ENCODE results near the gene C7orf57. TPM values are rescaled to one million over a fixed set of nuclear protein-coding genes. Genes with fewer than 3 reads are reported as not detected.
A peak's percentile ranks its signal among the peaks of the same experiment; 100 is the strongest.

Gene C7orf57
- total and polyA plus RNA-seq, 2 donors (not counting 1 experiment from before 2014, with no cell fraction given) = not detected

- POLR2A ChIA-PET = no interaction called here
- no CpG with 5 or more reads among the region's 2 CpGs for WGBS (ENCODE audit: insufficient coverage)
- DNase-seq (no peak), ATAC-seq (ENCODE audit: low read depth) (no peak)
- no peak for TF ChIP-seq EZH2 (IDR thresholded peaks at IDR 0.05; ENCODE audit: borderline replicate concordance, insufficient read depth, low read depth, low read length, poor library complexity, severe bottlenecking)
- TF ChIP-seq, protein P1, sequence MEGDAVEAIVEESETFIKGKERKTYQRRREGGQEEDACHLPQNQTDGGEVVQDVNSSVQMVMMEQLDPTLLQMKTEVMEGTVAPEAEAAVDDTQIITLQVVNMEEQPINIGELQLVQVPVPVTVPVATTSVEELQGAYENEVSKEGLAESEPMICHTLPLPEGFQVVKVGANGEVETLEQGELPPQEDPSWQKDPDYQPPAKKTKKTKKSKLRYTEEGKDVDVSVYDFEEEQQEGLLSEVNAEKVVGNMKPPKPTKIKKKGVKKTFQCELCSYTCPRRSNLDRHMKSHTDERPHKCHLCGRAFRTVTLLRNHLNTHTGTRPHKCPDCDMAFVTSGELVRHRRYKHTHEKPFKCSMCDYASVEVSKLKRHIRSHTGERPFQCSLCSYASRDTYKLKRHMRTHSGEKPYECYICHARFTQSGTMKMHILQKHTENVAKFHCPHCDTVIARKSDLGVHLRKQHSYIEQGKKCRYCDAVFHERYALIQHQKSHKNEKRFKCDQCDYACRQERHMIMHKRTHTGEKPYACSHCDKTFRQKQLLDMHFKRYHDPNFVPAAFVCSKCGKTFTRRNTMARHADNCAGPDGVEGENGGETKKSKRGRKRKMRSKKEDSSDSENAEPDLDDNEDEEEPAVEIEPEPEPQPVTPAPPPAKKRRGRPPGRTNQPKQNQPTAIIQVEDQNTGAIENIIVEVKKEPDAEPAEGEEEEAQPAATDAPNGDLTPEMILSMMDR (IDR thresholded peaks at IDR 0.05) = no peak
- no peaks in the 10 kb centered on the region for H3K4me1 ChIP-seq (ENCODE audit: control insufficient read depth in 2 of 2, insufficient read depth in 2 of 2, low read length in 2 of 2)
- H3K4me1 Mint-ChIP-seq = peaks cover 20% of the 10 kb centered on the region
- no peaks in the 10 kb centered on the region for H3K36me3 ChIP-seq (replicated peaks in 1 of 2; ENCODE audit: control extremely low read depth in 1 of 2, control insufficient read depth in 1 of 2, extremely low read depth in 1 of 2, insufficient read depth in 2 of 2, low read length in 1 of 2)
- H2AFZ ChIP-seq (ENCODE audit: insufficient read depth, low read depth, low read length, poor library complexity, severe bottlenecking) = no peak overlapping the region
- intact Hi-C loops (cut with micrococcal nuclease) = no loop called here
- H4K20me1 ChIP-seq (ENCODE audit: control insufficient read depth, insufficient read depth, low read length, poor library complexity, severe bottlenecking) = no peaks in the 10 kb centered on the region
- H3K4me2 ChIP-seq (replicated peaks; ENCODE audit: low read depth, low read length, poor library complexity, severe bottlenecking) = no peak overlapping the region
- H3K4me3 Mint-ChIP-seq = no peak overlapping the region
- H3K27ac Mint-ChIP-seq = peak overlapping the region; percentile 16
- peaks cover 0 to 7% (median 1%) of the 10 kb centered on the region in 4 experiments for H3K27me3 ChIP-seq (replicated peaks in 1 of 4; ENCODE audit: control extremely low read depth in 1 of 4, control insufficient read depth in 3 of 4, insufficient read depth in 4 of 4, low read length in 3 of 4)
- H3K27ac ChIP-seq (ENCODE audit: low read length in 2 of 2) = no peak overlapping the region
- CTCF ChIA-PET = no interaction called here
- H3K9me3 Mint-ChIP-seq (ENCODE audit: insufficient read depth) = no peaks in the 10 kb centered on the region
- no peak overlapping the region for H3K4me3 ChIP-seq (ENCODE audit: control extremely low read depth in 1 of 5, extremely low read depth in 1 of 5, insufficient read depth in 1 of 5, low read depth in 2 of 5, low read length in 4 of 5)
- peaks cover 27% of the 10 kb centered on the region for H3K27me3 Mint-ChIP-seq
- peaks cover 0 to 4% (median 0%) of the 10 kb centered on the region in 3 donors for H3K9me3 ChIP-seq (ENCODE audit: control extremely low read depth in 1 of 3, control insufficient read depth in 2 of 3, insufficient read depth in 1 of 3, low read length in 2 of 3)
- H3K79me2 ChIP-seq (ENCODE audit: control insufficient read depth, insufficient read depth, low read length) = no peaks in the 10 kb centered on the region
- H3K9ac ChIP-seq (ENCODE audit: low read length) = no peak overlapping the region
Measured at GRCh38 chr7:48004032-48004431, 31.3 kb upstream of the C7orf57 start.

GRCh38 chr7:48004638-48005037 lies 30.7 kb upstream of the C7orf57 start:
- no peaks in the 10 kb centered on the region for H4K20me1 ChIP-seq (ENCODE audit: control insufficient read depth, insufficient read depth, low read length, poor library complexity, severe bottlenecking)
- Mint-ChIP-seq H3K4me1 (peaks cover 20% of the 10 kb centered on the region), H3K4me3 (no peak overlapping the region), H3K27me3 (peaks cover 27% of the 10 kb centered on the region), H3K27ac (no peak overlapping the region), H3K9me3 (ENCODE audit: insufficient read depth) (no peaks in the 10 kb centered on the region)
- H3K4me1 ChIP-seq (ENCODE audit: control insufficient read depth in 2 of 2, insufficient read depth in 2 of 2, low read length in 2 of 2) = no peaks in the 10 kb centered on the region
- ChIA-PET CTCF (no interaction called here), POLR2A (no interaction called here)
- DNase-seq (no peak), ATAC-seq (ENCODE audit: low read depth) (no peak)
- peaks cover 0 to 4% (median 0%) of the 10 kb centered on the region in 3 donors for H3K9me3 ChIP-seq (ENCODE audit: control extremely low read depth in 1 of 3, control insufficient read depth in 2 of 3, insufficient read depth in 1 of 3, low read length in 2 of 3)
- WGBS (ENCODE audit: insufficient coverage) = 23% methylated on average over 2 of the region's 5 CpGs
- H3K27ac ChIP-seq (ENCODE audit: low read length in 2 of 2) = no peak overlapping the region
- H3K79me2 ChIP-seq (ENCODE audit: control insufficient read depth, insufficient read depth, low read length) = no peaks in the 10 kb centered on the region
- H3K27me3 ChIP-seq (replicated peaks in 1 of 4; ENCODE audit: control extremely low read depth in 1 of 4, control insufficient read depth in 3 of 4, insufficient read depth in 4 of 4, low read length in 3 of 4) = peaks cover 0 to 7% (median 1%) of the 10 kb centered on the region in 4 experiments
- no peak overlapping the region for H3K4me2 ChIP-seq (replicated peaks; ENCODE audit: low read depth, low read length, poor library complexity, severe bottlenecking)
- no peaks in the 10 kb centered on the region for H3K36me3 ChIP-seq (replicated peaks in 1 of 2; ENCODE audit: control extremely low read depth in 1 of 2, control insufficient read depth in 1 of 2, extremely low read depth in 1 of 2, insufficient read depth in 2 of 2, low read length in 1 of 2)
- no peak overlapping the region for H3K9ac ChIP-seq (ENCODE audit: low read length)
- peak overlapping the region; percentile 37 for H2AFZ ChIP-seq (ENCODE audit: insufficient read depth, low read depth, low read length, poor library complexity, severe bottlenecking)
- no peak overlapping the region for H3K4me3 ChIP-seq (ENCODE audit: control extremely low read depth in 1 of 5, extremely low read depth in 1 of 5, insufficient read depth in 1 of 5, low read depth in 2 of 5, low read length in 4 of 5)
- TF ChIP-seq, protein P1 (IDR thresholded peaks at IDR 0.05) = no peak
- TF ChIP-seq EZH2 (IDR thresholded peaks at IDR 0.05; ENCODE audit: borderline replicate concordance, insufficient read depth, low read depth, low read length, poor library complexity, severe bottlenecking) = no peak
- intact Hi-C loops (cut with micrococcal nuclease) = no loop called here
